D721Med (cell line): Measurements from ENCODE around the gene RNF215.
A peak's percentile ranks its signal among the peaks of the same experiment; 100 is the strongest.

ENCODE experiments used
- DNase-seq: peaks from one replicate; pipeline ENCODE4 v3.0.0; 2011; ENCODE audit warnings: low spot score; ENCODE audit not compliant: insufficient read length
- FAIRE-seq: peaks from 2 replicates; lab custom pipeline; 2011; peaks lifted over from hg19 to GRCh38; lab: Jason Lieb, UNC
- TF ChIP-seq, protein P1 (sequence below): IDR thresholded peaks from 2 replicates; pipeline ENCODE4 v1.5.1; 2012; ENCODE audit warnings: mild to moderate bottlenecking, control low read depth; ENCODE audit not compliant: insufficient read depth; ENCODE audit errors: missing control alignments

Gene RNF215

DNA sequence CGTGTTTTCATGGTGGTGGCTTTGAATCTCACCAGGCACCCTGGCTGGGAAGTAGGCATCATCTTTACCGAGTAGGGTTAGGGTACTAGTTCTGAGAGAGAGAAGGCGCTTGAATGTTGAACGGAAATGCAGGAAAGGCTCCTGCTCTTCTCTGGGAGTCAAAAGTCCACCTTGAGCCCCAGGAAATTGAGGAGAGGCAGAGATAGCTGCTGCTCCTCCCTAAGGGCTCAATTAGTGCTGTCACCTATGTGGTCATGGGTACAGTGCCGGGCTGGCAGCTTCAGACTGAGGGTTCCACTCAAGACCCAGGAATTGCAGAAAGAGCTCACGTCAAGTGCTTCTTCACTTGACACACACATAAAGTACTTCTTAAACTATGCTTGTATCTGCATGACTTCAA is 28.7 kb downstream of the RNF215 start:
- TF ChIP-seq, protein P1, sequence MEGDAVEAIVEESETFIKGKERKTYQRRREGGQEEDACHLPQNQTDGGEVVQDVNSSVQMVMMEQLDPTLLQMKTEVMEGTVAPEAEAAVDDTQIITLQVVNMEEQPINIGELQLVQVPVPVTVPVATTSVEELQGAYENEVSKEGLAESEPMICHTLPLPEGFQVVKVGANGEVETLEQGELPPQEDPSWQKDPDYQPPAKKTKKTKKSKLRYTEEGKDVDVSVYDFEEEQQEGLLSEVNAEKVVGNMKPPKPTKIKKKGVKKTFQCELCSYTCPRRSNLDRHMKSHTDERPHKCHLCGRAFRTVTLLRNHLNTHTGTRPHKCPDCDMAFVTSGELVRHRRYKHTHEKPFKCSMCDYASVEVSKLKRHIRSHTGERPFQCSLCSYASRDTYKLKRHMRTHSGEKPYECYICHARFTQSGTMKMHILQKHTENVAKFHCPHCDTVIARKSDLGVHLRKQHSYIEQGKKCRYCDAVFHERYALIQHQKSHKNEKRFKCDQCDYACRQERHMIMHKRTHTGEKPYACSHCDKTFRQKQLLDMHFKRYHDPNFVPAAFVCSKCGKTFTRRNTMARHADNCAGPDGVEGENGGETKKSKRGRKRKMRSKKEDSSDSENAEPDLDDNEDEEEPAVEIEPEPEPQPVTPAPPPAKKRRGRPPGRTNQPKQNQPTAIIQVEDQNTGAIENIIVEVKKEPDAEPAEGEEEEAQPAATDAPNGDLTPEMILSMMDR, result no peak
- FAIRE-seq (no peak), DNase-seq (no peak)

DNA sequence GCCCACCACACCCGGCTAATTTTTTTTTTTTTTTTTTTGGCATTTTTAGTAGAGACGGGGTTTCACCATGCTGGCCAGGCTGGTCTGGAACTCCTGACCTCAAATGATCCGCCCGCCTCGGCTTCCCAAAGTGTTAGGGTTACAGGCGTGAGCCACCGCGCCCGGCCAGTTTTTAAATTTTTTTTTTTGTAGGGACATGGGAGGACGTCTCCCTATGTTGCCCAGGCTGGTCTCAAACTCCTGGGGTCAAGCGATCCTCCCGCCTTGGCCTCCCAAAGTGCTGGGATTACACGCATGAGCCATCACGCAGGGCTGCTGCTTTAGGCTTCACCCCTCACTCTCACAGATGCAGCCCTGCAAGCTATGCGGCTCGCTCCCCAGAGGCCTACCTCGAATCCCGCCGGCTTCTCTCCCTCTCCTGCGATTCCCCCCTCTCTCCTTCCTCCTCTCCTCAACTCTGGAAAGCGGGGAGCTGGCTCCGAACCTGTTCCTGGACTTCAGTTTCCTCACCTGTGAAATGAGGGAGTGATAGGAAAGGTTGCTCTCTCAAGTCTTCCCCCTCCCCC is 29.5 kb downstream of the RNF215 start:
- FAIRE-seq (no peak), DNase-seq (no peak)
- TF ChIP-seq, protein P1, result no peak

DNA sequence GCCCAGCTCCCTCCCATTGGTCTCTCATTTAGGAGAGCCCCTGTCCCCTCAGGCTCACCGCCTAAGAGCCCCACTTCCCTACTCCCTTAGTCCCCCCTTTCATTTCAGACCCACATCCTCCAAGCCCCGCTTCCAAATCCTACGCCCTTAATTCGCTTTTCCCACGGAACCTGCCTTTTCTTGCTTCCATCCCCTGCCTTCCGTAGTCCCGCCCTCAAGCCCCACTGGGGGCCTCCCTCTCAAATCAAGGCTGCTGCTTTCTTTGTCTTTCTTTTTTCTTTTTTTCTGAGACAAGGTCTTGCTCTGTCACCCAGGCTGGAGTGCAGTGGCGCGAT is 30.0 kb downstream of the RNF215 start:
- DNase-seq (no peak), FAIRE-seq (no peak)
- TF ChIP-seq, protein P1, result no peak

DNA sequence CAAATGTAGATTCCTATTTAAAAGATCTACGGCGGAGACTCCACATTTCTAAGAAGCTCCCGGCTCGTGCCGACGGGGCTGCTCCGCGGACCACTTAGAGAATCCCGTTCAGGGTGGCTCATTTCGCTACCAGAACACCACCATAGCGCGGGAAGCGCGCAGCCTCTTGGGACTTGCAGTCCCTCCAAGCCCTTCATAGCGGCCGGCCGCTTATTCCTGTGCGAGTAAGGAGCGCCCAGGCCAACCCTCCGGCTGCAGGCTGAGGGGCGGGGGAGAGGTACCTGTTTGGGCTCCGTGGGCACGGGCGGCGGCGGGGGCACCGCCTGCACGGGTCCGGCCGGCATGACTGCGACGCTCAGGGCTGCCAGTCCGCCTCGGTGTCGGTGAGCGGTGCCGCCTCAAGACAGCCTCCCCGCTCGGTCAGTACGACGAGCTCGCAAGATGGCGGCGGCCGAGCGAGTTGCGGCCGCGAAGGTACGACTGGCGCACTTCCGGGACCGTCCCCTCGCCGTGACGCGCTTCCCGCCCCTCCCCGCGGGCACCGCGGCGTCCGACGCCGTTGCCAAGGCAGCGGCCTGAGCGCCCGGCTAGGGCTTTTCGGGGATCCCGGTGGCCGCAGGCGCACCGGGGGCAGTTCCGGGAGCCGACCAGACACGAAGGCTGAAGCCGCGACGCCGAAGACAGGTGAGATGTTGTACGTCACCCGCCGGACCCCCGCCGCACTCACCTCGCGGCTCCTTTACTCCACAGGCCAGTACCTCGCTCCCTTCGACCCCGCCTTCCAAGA is 30.6 kb downstream of the RNF215 start, which contains the start of the genes CCDC157 and SF3A1:
Gene CCDC157 (plus strand): TSS at position 559 of the 787 bp plus-strand sequence. CDS start 8,994 bp downstream, outside the sequence.
Gene SF3A1 (minus strand): TSS at position 446 of the 787 bp plus-strand sequence. CDS start 102 bp downstream, at position 344.
- FAIRE-seq, result no peak
- TF ChIP-seq, protein P1, result no peak

DNA sequence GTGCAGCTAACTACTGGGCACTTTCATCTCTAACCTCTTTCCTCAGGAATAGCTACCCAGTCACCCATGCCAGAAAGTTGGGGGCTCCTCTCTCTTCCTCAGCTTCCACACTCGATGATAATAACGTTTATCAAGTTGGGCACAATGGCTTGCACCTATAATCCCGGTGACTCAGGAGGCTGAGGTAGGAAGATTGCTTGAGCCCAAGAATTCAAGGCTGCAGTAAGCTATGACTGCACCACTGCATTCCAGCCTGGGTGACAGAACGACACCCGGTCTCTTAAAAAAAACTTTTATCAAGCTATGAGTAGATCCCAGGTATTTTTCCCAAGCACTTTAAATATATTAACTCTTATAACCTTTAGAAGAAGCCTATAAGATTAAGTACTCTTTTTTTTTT is 32.6 kb downstream of the RNF215 start:
- no peak for DNase-seq
- no peak for FAIRE-seq
- TF ChIP-seq, protein P1, result no peak

More for the DNA sequence above, 30.6 kb downstream of the RNF215 start, which contains the start of the genes CCDC157 and SF3A1:
- peak; percentile 50 for DNase-seq

DNA sequence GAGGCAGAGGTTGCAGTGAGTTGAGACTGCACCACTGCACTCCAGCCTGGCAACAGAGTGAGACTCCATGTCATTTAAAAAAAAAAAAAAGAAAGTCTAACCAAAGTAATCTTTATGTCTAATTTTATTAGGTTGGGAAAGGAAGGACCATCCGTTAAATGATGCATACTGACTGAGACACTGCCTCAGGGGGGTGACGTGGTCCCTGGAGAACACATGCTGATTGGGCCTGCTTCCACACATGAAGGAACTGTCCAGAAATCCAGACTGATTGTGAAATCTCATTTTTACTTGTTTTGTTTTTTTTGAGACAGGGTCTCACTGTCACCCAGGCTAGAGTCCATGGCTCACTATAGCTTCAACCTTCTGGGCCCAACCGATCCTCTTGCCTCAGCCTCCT is 36.0 kb downstream of the RNF215 start:
- TF ChIP-seq, protein P1, result no peak
- no peak for FAIRE-seq
- no peak for DNase-seq

DNA sequence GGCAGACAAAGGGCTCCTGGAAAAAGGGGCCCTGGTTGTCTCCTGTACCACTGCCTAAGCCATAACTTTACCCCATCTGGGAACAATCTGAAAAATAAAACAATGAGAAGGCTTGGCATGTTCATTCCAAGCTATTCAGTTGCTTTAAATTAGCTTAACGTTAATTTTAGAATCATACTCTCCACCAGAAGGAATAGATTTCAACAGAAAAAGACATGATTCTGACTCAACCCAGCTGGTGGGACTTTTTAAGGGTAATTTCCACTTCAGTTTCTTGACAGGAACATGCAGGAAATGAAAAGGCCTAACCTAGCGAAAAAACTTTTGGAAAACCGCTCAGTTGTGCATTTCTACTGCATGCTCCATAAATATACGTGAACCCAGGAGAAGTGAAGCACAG is 38.4 kb downstream of the RNF215 start:
- DNase-seq (no peak), FAIRE-seq (no peak)
- TF ChIP-seq, protein P1, result no peak
